ENCODE data around the gene FIZ1.

The FIZ1 gene

DNA sequence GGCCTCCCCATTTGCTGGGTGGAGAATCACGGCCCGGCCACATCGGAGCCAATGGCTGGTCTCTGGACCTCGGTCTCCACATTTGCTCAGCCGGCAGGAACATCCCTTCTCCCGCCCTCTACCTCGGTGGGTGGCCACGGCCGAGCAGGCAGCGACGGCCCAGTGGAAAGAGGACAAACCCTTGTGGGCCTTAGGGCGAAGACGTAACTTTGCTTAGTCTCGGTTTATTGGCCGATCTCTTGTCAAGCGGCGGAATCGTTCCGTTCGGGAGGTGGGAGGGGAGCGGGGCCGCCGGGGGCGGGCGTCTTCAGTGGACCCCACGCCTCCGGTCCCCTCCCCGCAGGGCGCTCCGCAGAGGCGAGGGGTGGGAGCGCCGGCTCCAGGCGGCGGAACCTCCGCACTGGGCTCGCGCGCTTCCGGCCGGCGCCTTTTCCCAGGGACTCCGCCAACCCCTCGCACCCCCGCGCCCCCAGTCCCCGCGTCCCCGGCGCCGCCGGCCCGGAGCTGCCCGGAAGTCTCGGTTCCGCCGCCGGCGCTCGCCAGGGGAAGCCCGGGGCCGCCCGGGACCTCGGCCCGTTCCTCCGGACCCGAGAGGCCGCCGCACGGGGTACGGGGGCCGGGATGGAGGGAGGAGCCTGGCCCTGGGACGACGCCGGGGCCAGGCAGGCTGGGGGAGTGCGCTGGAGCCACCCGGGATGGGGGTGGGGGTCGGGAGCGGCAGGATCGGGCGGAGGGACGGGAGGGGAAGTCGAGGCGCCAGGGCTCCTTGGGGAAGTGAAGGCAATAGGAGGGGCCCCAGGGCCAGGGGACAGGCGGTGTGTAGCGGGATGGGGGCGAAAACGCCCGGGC, 41.5 kb upstream of the FIZ1 start, which contains the start of gene ZNF580:
Gene ZNF580 (plus strand): TSS at position 426 of the 849 bp plus-strand sequence. CDS start 1,507 bp downstream, outside the sequence.
- TF ChIP-seq, protein P1, sequence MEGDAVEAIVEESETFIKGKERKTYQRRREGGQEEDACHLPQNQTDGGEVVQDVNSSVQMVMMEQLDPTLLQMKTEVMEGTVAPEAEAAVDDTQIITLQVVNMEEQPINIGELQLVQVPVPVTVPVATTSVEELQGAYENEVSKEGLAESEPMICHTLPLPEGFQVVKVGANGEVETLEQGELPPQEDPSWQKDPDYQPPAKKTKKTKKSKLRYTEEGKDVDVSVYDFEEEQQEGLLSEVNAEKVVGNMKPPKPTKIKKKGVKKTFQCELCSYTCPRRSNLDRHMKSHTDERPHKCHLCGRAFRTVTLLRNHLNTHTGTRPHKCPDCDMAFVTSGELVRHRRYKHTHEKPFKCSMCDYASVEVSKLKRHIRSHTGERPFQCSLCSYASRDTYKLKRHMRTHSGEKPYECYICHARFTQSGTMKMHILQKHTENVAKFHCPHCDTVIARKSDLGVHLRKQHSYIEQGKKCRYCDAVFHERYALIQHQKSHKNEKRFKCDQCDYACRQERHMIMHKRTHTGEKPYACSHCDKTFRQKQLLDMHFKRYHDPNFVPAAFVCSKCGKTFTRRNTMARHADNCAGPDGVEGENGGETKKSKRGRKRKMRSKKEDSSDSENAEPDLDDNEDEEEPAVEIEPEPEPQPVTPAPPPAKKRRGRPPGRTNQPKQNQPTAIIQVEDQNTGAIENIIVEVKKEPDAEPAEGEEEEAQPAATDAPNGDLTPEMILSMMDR (conservative IDR thresholded peaks at IDR 0.05; ENCODE audit: low read depth, low read length), result no peak
- peak within 1 kb of the TSS; percentile 81 for H3K4me3 ChIP-seq (ENCODE audit: low read depth, low read length)
- DNase-seq (ENCODE audit: low read depth), result peak; percentile 91

DNA sequence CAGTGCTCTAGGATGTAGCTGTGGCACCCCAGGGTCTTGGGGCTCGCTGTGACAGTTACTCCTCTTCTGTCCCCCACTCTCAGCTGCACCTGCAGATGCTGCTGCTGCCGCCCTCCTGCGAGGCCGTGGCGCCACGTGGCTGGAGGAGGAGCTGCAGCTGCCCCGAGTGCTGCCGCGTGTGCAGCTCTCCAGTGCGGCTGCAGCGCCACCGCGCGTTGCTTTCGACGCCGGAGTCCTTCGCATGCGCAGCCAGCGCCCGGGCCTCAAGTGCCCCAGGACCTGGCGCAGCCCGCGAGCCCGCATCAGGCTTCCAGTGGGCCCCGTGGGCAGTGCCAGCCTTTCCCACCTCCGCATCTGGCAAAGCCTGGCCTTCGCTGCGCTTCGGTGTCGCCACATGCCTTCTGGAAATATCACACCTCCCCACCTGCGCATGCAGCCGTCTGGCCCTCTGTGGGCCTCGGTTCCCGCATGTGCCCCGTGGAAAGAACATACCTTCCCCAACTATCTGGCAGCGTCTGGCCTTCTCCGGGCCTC, 40.8 kb upstream of the FIZ1 start:
- peak; percentile 83 for DNase-seq (ENCODE audit: low read depth)
- TF ChIP-seq, protein P1 (conservative IDR thresholded peaks at IDR 0.05; ENCODE audit: low read depth, low read length), result peak; percentile 61
- H3K4me3 ChIP-seq (ENCODE audit: low read depth, low read length), result peak overlapping the region; percentile 81

DNA sequence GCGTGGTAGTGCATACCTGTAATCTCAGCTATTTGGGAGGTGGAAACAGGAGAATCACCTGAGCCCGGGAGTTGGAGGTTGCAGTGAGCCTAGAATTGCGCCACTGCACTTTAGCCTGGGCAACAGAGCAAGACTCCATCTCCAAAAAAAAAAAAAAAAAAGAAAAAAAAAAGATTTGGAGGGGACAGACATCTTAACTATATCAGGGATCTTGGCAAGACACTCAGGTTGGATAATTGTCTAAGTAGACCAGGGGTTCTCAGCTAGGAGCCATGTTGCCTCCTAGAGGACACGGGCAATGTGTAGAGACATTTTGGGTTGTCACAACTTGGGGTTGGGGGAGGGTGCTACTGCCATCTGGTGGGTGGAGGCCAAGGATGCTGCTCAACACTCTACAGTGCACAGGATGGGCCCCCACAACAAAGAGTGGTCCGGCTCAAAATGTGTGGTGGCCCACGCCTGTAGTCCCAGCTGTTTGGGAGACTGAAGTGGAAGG, 39.6 kb upstream of the FIZ1 start:
- peak; percentile 49 for DNase-seq (ENCODE audit: low read depth)
- TF ChIP-seq, protein P1 (conservative IDR thresholded peaks at IDR 0.05; ENCODE audit: low read depth, low read length), result peak; percentile 67
- no peak overlapping the region for H3K4me3 ChIP-seq (ENCODE audit: low read depth, low read length)

DNA sequence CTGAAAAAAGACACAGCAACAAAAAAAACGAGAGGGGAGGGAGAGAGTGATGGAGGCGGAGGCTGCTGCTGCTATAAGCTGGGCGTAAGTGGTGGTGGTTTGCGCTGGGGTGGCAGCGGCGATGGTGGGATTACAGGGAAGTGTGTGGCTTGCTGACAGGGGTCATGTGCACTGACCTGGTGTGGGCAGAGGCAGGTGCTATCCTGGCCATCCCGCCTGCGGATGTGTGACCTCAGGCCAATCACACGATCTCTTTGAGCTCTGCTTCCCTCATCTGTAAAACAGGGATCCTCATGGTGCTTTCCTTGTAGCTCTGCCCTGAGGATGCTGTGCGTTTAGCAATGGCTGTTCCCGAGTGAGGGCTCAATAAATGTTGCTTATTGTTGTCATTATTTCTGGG, 38.2 kb upstream of the FIZ1 start:
- no peak overlapping the region for H3K4me3 ChIP-seq (ENCODE audit: low read depth, low read length)
- TF ChIP-seq, protein P1 (conservative IDR thresholded peaks at IDR 0.05; ENCODE audit: low read depth, low read length), result no peak
- DNase-seq (ENCODE audit: low read depth), result no peak

DNA sequence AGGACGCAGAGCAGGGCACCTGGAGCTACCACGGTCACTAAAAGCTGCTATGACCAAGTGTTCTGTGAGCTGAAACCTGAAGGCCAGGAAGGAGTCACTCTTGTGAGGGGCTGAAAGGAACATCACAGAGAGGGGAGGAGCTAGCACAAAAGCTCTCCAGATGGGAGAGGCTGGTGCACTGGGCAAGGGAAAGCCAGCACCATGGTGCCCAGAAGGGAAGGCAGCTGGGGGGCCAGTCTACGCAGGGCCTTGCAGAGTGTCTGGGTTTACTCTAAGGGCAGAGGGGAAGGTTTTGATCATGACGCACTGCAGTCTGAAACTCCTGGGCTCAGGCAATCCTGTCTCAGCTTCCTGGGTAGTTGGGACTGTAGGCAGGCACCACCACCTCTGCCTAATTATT, 37.4 kb upstream of the FIZ1 start:
- TF ChIP-seq, protein P1 (conservative IDR thresholded peaks at IDR 0.05; ENCODE audit: low read depth, low read length), result no peak
- H3K4me3 ChIP-seq (ENCODE audit: low read depth, low read length), result no peak overlapping the region
- DNase-seq (ENCODE audit: low read depth), result no peak

DNA sequence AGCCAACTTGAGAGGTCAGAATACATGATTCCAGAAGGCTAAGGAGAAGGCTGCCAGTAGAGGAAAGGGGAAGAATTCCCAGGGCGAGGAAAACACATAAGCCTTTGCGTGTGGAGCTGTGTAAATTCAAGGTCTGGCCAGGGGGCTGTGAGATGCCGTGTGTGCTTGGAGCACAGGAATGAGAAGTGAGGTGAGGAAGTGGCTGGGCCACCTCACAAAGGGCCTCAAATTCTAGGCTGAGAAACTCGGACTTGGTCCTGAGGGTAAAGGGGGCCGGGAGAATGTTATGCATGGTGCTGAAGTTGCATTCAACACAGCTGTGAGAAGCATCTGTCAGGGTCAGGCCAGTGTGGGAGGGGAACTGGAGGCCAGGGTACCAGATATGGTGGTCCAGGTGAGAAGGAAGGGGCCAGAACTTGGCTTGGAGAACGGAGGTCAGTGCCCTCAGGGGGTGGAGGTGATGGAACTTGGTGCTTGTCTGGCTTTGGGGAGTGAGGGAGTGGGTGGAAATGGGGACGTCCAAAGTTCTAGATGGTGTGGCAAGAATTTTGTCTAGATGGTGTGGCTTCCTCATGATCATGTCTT, 36.6 kb upstream of the FIZ1 start:
- no peak for DNase-seq (ENCODE audit: low read depth)
- TF ChIP-seq, protein P1 (conservative IDR thresholded peaks at IDR 0.05; ENCODE audit: low read depth, low read length), result no peak
- H3K4me3 ChIP-seq (ENCODE audit: low read depth, low read length), result peak overlapping the region; percentile 100
